IPS-18a (cell line): ENCODE results near the gene ROCK2.

Experiments
- H3K27ac ChIP-seq: one replicate; pipeline ENCODE4 v1.5.1; 2013; ENCODE audit warnings: low read length
- H3K27me3 ChIP-seq: one replicate; pipeline ENCODE4 v1.6.1; 2013; ENCODE audit warnings: mild to moderate bottlenecking, low read length; ENCODE audit not compliant: control insufficient read depth, insufficient read depth
- H3K36me3 ChIP-seq: one replicate; pipeline ENCODE4 v1.6.1; 2013; ENCODE audit warnings: low read depth, low read length; ENCODE audit not compliant: control insufficient read depth
- H3K4me1 ChIP-seq: one replicate; pipeline ENCODE4 v1.6.1; 2013; ENCODE audit warnings: low read depth, low read length; ENCODE audit not compliant: control insufficient read depth
- H3K4me3 ChIP-seq: one replicate; pipeline ENCODE4 v1.5.1; 2013; ENCODE audit warnings: low read length
- H3K9ac ChIP-seq: one replicate; pipeline ENCODE4 v1.6.1; 2013; ENCODE audit warnings: mild to moderate bottlenecking, low read length, moderate library complexity
- H3K9me3 ChIP-seq: one replicate; pipeline ENCODE4 v1.6.1; 2013; ENCODE audit warnings: low read depth, low read length; ENCODE audit not compliant: control insufficient read depth

The ROCK2 gene

DNA sequence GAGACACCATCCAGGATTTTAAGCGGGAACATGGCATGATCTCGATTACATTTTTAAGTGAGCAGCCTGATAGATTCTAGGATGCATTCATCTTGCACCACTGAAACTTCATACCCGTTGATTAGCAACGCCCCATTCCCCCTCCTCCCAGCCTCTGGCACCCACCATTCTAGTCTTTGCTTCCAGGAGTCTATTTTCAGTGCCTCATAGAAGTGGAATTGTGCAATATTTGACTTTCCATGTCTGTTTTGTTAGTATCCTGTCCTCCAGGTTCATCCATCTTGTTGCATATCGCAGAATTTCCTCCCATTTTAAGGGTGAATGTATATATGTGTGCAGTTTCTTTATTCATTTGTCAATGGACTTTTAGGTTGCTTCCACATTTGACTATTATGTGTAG is 210.1 kb downstream of the ROCK2 start:
- Histone ChIP-seq H3K4me3 (no peak overlapping the region), H3K9me3 (no peaks in the 10 kb centered on the region), H3K9ac (no peak overlapping the region), H3K27ac (no peak overlapping the region), H3K36me3 (no peaks in the 10 kb centered on the region), H3K27me3 (peaks cover 6% of the 10 kb centered on the region), H3K4me1 (peaks cover 3% of the 10 kb centered on the region)

- no peak overlapping the region for H3K4me3 ChIP-seq
- no peak overlapping the region for H3K9ac ChIP-seq
- peaks cover 6% of the 10 kb centered on the region for H3K27me3 ChIP-seq
- H3K9me3 ChIP-seq, result no peaks in the 10 kb centered on the region
- H3K27ac ChIP-seq, result no peak overlapping the region
- H3K36me3 ChIP-seq, result no peaks in the 10 kb centered on the region
- H3K4me1 ChIP-seq, result peaks cover 3% of the 10 kb centered on the region
Observed at GRCh38 chr2:11133936-11134320, 210.5 kb downstream of the ROCK2 start.

GRCh38 chr2:11133238-11133935 is 211.0 kb downstream of the ROCK2 start:
- Histone ChIP-seq H3K27me3 (peaks cover 6% of the 10 kb centered on the region), H3K9me3 (no peaks in the 10 kb centered on the region), H3K27ac (no peak overlapping the region), H3K36me3 (no peaks in the 10 kb centered on the region), H3K9ac (peak overlapping the region; percentile 66), H3K4me1 (peaks cover 3% of the 10 kb centered on the region), H3K4me3 (peak overlapping the region; percentile 69)

DNA sequence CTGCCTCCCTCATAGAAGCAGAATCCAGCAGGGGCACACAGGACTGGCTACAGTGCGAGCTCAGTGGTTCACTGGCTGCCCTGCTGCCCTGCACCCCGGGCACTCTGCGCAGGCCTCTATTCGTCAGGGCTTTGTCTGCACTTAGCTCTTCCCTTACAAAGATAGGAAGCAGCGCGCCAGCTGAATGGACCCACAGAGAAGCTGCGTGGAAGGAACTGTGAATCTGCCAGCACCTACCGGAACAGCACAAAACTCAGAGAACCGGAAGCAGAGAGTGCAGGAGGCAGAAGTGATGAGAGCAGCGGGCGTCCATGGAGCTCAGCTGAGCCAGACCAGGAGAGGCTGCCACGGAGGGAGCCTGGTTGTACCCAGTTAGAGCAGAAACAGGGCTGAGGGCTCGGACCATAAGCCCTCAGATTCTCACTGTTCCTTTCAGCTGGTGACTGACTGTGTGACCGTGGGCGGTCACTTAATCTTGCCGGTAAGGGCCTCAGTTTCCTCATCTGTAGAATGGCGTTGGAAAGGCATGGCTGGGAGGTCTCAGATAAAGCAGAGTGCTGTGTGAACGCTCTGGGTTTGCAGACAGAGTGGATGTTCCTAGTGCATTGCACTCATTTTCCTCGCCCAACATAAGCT is 212.3 kb downstream of the ROCK2 start:
- Histone ChIP-seq H3K4me1 (peaks cover 3% of the 10 kb centered on the region), H3K4me3 (no peak overlapping the region), H3K27me3 (peaks cover 6% of the 10 kb centered on the region), H3K9me3 (no peaks in the 10 kb centered on the region), H3K27ac (no peak overlapping the region), H3K36me3 (no peaks in the 10 kb centered on the region), H3K9ac (no peak overlapping the region)

DNA sequence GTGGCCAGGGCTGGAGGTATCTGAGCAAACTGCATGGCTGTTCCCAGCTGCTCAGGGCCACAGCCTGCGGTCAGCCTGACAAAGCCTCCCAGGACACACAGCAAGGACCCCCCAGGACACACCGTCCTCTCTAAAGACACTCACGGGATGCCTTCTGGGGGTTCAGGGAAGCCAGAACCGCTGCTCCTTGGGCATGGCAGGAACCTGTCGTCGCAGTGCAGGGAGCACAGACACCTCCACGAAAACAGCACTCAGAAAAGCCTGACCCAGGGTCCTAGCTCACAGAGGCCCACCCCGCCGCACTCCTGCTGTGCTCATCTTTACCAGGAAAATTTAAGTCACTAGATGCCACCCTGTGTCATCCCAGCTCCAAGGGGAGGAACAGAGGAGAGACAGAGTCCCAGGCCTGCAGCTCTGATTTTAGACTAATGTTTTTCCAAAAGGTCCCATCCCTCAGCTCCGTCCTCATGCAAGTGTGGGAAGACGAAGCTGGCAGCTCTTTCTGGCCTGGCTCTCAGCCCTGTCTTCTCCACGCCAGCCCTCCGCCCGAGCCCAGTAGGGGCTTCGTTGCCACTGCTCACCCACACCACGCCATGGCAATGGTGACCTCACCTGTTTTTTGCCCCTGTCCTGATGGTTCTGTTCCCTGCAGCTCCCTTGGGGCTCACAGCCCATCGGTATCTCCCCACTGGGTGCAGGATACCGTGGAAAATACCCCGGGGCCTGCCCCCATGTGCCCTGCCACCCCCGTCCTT is 213.1 kb downstream of the ROCK2 start:
- Histone ChIP-seq H3K27ac (no peak overlapping the region), H3K36me3 (no peaks in the 10 kb centered on the region), H3K4me1 (peaks cover 3% of the 10 kb centered on the region), H3K9me3 (no peaks in the 10 kb centered on the region), H3K27me3 (peaks cover 6% of the 10 kb centered on the region), H3K9ac (no peak overlapping the region), H3K4me3 (no peak overlapping the region)
